ENCODE data around the gene GRID1.

GRCh38 chr10:85720931-85721590, 645.5 kb downstream of the GRID1 start:
- TF ChIP-seq POLR2AphosphoS5 (IDR thresholded peaks at IDR 0.05; ENCODE audit: low read depth, low read length) (no peak), SPI1 (IDR thresholded peaks at IDR 0.05; ENCODE audit: low read depth, low read length) (no peak)

Data from GM12891 (cell line).